HG03442 (cell line): ENCODE data around the gene PEX11G.
"Not testable (repeated sequence)": the region's sequence is repeated elsewhere in the genome, so short reads cannot be mapped to it uniquely, and the experiment has no call there.

ENCODE experiments used
- ATAC-seq: cut with Tn5 transposase; IDR thresholded peaks from one replicate; pipeline ENCODE4 v1.9.1; 2021; ENCODE audit warnings: mild to moderate bottlenecking, moderate library complexity; ENCODE audit not compliant: unreplicated experiment

The PEX11G gene

DNA sequence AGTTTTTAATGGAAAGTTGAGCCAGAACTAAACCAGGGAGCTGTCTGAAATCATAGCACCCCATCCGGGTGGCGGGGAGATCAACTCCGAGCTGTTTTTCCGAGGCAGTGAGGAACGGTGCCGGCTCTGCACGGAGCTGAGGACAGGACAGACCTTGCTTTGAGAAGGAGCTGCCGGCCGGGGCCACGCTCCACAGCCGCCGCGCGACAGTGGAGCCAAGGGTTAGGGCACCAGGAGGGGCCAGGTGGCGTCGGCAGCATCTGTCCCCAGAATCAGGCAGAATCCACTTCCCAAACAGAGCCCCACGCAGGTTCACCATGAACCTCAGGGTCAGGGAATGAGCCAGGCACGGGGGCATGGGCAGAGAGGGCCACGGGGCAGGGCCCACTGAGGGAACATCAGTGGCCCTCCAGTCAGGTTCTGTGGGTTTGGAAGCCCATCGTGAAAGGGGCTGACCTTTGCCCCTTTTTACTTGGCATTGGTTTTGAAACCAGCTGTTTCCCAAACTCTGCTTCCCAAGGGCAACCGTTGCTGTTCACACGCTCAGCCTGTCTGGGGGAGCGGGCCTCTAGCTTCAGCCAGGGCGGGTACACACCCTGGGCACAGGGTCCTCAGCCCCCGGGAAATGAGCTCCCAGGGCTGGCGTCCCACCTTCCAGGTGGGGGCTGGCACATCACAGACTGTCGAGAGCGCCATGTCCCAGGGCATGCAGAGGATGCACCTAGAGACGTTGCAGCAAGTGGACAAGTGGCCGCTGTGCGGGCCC, 18.1 kb downstream of the PEX11G start:
- no peak for ATAC-seq

DNA sequence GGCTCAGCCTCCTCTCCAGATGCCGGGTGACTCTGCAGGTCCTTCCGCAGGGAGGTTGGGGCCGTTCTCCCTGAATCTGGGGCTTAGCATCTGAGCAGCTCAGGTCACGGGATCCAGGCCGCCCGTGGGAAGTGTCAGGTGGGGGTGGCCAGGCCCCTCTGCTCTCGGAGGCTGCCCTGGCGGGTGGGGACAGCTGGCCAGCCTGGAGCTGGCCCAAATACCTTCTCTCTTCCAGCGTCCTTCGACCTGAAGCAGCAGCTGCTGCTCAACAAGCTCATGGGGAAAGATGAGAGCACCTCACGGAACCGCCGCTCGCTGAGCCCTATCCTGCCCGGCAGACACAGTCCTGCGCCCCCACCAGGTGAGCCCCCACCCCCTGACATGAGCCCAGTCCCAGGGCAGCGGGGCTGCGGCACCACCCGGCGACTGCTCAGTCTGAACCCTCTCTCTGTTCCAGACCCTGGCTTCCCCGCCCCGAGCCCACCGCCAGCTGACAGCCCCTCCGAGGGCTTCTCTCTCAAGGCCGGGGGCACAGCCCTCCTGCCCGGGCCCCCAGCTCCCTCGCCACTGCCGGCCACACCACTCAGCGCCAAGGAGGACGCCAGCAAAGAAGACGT, 19.1 kb downstream of the PEX11G start:
- no peak for ATAC-seq

DNA sequence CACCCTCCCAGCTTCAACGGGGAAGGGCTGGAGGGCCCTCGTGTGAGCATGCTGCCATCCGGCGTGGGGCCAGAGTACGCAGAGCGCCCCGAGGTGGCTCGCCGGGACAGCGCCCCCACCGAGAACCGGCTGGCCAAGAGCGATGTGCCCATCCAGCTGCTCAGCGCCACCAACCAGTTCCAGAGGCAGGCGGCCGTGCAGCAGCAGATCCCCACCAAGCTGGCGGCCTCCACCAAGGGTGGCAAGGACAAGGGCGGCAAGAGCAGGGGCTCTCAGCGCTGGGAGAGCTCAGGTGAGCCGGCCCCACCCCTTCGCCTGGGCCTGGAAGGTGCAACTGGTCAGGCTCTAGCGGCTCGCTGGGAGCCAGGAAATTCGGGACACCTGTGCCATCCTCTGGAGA, 20.0 kb downstream of the PEX11G start:
- ATAC-seq = no peak

DNA sequence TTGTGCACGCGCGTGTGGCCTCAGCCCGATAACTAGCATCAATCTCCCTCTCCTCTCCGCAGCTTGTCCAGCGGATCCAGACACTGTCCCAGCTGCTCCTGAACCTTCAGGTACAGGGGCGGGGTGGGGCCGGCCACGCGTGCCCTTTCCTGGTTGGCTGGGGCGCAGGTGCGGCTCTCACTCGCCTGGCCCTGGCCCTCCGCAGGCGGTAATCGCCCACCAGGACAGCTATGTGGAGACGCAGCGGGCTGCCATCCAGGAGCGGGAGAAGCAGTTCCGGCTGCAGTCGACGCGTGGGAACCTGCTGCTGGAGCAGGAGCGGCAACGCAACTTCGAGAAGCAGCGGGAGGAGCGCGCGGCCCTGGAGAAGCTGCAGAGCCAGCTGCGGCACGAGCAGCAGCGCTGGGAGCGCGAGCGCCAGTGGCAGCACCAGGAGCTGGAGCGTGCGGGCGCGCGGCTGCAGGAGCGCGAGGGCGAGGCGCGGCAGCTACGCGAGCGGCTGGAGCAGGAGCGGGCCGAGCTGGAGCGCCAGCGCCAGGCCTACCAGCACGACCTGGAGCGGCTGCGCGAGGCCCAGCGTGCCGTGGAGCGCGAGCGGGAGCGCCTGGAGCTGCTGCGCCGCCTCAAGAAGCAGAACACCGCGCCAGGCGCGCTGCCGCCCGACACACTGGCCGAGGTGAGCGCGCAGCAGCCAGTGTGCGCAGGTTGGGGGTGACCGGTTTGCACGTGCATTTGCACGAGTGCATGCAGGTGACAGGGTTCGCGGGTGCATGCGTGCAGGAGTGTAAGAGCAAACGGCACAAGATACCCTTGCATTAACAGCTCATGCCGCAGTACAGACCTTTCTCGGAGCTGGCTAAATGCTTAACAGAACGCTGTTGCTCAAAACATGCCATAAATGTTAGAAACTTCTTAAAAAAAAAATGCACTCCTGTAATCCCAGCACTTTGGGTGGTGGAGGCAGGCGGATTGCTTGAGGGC, 21.5 kb downstream of the PEX11G start:
- ATAC-seq = no peak

DNA sequence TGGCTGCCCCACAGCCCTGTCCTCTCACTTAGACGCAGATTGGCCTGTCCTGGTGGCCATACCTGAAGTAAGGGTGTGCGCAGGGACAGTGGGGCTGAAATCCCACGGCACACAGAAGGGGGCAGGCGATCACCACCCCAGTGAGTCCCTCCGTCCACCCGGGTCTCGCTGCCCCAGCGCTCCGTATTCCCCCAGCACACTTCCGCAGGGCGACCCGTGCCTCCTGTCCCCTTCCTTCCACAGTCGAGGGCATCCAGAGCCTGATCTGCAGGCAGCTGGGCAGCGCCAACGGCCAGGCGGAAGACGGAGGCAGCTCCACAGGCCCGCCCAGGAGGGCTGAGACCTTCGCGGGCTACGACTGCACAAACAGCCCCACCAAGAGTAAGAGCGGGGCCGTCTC, 25.3 kb downstream of the PEX11G start:
- ATAC-seq = no peak

DNA sequence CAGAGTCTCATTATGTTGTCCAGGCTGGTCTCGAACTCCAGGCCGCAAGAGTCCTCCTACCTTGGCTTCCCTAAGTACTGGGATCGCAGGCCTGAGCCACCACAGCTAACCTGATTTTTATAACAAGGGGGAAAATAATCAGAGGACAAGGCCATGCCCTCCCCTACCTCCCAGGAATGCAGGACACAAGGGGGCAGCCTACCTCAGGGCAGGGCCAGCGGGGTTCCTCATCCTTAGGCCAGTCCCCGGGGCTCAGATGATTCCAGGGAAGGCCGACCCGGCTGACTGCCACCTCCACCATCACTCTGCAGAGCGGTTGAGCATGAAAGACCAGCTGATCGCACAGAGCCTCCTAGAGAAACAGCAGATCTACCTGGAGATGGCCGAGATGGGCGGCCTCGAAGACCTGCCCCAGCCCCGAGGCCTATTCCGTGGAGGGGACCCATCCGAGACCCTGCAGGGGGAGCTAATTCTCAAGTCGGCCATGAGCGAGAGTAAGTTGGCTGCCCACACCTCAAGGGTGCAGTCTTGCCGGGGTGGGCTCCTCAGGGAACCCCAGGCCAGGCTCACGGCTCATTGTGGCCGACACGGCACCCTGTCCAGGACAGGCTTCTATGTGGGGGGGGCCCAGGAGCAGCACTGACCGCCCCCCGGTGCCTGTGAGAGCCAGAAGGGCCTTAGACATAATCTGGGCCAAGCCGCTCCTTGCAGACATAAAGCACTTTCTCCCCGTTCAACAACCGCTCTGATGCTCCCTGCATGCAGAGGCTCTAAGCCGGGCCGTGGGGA, 26.8 kb downstream of the PEX11G start:
- ATAC-seq = no peak

DNA sequence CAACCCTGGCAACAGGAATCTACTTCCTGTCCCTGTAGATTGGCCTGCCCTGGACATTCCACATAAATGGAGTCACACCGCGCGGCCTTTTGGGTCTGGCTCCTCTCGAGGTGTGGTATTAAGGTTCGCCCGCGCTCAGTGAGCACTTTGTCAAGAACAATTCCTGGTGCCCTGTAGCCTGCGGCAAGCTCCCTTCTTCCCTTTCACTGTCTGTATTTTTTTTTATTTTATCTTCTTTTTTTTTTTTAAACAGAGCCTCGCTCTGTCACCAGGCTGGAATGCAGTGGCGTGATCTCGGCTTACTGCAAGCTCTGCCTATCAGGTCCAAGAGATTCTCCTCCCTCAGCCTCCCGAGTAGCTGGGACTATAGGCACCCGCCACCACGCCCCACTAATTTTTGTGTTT, 28.3 kb downstream of the PEX11G start:
- no peak for ATAC-seq

DNA sequence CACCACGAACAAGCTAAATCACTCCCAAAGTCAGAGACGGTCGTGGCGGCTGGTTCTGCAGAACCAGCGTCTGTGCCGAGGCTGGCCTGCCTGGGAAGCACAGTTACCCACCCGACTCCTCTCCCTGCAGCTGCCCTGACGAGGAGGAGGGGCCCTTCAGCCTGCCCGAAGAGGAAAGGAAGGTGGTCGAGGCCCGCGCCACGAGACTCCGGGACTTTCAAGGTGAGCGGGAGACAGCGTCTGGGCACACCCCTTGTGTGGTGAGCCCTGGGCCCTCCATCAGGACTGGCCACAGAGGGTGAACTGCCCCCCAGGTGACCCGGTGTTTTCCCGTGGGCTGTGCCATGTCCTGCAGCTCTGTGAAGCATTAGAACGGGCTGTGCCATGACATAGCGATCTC, 29.1 kb downstream of the PEX11G start:
- ATAC-seq = no peak

DNA sequence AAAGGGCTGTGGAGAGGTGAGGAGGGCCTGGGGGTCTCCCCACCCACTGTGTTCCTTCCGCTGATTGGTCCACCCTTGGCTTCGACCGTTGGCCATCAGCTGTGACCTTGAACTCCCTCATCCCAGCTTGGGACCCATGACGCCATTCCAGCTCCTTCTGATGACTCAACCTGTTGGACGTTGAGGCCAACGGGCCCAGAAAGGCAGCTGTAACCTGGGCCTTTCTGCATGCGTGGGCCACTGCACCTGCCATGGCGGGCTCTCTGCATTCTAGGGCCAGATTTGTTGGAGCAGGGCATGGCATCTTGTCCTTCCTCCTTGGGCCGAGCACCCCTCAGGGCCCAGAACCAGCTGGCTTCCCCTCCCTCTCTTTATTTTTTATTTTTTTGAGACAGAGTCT, 30.2 kb downstream of the PEX11G start:
- ATAC-seq = no peak

DNA sequence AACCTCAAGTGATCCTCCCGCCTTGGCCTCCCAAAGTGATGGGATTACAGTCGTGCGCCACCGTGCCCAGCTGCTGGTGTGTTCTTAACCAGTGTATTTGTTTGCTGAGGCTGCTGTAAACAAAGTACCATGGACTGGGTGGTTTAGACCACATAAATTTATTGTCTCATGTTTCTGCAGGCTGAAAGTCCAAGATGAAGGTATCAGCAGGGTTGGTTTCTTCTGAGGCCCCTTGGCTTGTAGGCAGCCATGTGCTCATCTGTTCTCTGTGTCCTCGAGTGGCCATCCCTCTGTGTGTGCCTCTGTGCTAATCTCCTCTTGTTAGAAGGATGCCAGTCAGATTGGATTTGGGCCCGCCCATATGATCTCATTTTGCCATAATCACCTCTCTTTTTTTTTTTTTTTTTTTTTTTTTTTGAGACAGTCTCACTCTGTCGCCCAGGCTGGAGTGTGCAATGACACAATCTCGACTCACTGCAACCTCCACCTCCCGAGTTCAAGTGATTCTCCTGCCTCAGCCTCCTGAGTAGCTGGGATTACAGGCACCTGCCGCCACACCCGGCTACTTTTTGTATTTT, 31.8 kb downstream of the PEX11G start:
- ATAC-seq = no peak

DNA sequence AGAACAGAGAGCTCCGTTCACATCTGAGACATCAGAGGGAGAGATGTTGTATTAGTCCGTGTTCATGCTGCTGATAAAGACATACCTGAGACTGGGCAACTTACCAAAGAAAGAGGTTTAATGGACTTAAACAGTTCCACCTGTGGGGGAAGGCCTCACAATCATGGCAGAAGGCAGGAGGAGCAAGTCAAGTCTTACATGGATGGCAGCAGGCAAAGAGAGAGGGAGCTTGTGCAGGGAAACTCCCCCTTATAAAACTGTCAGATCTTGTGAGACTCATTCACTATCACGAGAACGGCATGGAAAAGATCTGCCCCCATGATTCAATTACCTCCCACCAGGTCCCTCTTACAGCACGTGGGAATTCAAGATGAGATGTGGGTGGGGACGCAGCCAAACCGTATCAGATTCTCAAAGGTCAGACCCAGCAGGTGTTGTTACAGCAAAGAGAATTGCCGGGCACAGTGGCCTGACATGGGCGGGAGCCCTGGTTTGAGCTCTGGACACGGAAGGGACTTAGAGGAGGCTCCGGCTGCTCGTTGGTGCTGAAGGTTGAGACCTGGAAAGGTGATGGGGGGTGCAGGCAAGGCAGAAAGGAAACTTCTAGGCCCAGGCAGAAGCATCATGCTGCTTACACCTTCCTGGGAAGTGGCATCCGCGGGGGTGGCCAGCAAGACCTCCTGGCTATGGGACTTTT, 33.1 kb downstream of the PEX11G start:
- no peak for ATAC-seq

DNA sequence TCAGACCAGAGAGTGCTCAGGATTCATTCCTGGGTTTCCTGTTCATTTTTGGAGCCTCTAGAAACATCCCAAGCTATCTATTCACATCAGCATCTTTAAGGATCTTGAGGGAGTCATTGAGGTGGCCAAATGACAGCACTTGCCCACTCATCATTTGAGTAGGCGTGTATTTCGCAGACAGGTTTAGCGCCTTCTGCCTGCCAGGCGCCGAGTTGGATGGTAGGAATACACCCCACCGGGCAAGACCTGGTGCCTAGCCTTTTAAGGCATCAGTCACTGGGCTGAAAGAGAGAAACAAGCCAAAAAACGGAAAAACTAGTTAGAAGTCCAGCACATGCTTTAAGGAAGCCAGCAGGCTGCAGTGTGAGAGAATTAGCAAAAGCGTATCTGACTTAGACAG, 33.8 kb downstream of the PEX11G start:
- no peak for ATAC-seq

DNA sequence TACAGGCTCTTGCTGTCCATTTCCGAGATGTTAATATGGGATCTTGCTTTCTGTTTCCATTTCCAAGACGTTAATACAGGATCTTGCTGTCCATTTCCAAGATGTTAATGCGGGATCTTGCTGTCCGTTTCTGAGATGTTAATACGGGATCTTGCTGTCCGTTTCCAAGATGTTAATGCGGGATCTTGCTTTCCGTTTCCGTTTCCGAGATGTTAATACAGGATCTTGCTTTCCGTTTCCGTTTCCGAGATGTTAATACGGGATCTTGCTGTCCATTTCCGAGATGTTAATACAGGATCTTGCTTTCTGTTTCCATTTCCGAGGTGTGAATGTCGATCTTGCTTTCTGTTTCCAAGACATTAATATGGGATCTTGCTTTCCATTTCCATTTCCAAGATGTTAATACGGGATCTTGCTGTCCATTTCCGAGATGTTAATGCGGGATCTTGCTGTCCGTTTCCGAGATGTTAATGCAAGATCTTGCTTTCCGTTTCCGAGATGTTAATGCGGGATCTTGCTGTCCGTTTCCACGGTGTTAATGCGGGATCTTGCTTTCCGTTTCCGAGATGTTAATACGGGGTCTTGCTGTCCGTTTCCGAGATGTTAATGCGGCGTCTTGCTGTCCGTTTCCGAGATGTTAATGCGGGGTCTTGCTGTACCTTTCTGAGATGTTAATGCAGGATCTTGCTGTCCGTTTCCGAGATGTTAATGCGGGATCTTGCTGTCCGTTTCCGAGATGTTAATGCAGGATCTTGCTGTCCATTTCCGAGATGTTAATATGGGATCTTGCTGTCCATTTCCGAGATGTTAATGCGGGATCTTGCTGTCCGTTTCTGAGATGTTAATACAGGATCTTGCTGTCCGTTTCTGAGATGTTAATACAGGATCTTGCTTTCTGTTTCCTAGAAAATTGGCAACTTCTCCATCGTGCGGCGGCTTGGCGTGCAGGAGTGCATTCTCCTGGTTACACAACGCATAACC, 38.3 kb downstream of the PEX11G start:
- no peak for ATAC-seq

DNA sequence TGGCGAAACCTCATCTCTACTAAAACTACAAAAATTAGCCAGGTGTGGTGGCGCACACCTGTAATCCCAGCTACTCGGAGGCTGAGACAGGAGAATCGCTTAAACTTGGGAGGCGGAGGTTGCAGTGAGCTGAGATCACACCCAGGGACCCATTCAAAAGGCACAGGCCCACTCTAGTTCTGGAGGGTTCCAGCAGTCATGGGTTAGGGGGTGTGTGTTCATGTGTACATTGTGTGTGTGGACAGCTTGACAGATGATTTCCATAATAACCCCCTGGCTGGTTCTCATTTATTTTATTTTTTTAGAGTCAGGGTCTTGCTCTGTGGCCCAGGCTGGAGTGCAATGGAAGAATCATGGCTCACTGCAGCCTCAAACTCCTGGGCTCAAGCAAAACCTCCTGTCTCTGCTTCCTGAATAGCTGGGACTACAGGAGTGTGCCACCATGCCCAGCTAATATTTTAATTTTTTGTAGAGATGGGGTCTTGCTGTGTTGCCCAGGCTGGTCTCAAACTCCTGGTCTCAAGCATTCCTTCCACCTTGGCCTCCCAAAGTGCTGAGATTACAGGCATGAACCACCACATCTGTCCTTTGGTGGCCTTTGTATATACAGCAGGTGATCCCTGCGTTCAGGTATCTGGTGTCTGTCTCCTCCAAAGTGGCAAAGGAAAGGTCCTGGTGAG, 39.3 kb downstream of the PEX11G start:
- ATAC-seq = not testable (repeated sequence)

DNA sequence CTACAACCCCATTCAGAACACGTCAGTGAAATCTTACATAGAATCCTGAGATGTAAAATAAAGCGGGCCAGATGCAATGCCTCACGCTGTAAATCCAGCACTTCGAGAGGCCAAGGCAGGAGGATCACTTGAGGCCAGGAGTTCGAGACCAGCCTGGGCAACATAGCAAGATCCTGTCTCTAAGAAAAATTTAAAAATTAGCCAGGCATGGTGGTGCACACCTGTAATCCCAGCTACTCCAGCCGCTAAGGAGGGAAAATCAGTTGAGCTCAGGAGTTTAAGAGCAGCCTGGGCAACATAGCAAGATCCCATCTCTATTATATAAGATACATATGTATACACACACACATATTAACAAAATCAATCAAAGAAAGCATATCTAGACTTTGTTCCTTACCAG, 41.2 kb downstream of the PEX11G start:
- no peak for ATAC-seq

DNA sequence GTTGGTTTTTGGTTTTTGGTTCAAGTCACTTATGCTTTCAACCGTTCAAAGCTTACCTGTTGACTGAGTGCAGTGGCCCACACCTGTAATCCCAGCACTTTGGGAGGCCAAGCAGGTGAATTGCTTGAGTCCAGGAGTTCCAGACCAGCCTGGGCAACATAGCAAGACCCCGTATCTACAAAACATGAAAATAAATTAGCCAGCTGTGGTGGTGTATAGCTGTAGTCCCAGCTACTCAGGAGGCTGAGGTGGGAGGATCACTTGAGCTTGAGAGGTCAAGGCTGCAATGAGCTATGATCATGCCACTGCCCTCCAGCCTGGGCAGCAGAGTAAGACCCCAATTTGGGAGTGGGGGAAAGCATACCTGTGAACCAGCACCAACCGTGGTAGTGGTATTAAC, 43.7 kb downstream of the PEX11G start:
- ATAC-seq = no peak

DNA sequence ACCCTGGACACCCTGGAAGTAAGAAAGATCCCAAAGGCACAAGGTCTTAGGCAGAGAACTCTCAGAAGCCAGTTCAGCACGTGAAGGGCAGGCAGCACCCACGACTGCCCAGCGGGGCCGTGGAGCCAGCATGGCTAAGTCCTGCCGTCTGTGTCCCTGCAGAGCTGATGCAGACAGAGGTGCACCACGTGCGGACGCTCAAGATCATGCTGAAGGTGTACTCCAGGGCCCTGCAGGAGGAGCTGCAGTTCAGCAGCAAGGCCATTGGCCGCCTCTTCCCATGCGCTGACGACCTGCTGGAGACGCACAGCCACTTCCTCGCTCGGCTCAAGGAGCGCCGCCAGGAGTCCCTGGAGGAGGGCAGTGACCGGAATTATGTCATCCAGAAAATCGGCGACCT, 44.8 kb downstream of the PEX11G start:
- ATAC-seq = no peak

DNA sequence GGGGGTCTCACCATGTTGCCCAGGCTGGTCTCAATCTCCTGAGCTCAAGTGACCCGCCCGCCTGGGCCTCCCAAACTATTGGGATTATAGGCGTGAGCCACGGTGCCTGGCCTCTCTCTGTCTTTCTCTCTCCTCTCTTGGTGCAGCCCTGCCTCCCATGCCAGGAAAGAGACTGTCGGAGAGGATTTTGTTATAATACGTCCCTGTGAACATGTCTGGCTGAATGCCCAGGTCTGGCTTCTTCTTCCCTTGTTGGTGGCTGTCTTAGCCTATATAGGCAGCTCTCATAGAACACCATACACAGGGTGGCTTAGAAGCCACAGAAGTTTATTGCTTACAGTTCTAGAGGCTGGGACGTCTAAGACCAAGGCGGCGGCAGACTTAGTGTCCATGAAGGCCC, 46.4 kb downstream of the PEX11G start:
- no peak for ATAC-seq
